ENCODE results near the gene GPR89A.
"Not testable (repeated sequence)": the region's sequence is repeated elsewhere in the genome, so short reads cannot be mapped to it uniquely, and the experiment has no call there.

DNA sequence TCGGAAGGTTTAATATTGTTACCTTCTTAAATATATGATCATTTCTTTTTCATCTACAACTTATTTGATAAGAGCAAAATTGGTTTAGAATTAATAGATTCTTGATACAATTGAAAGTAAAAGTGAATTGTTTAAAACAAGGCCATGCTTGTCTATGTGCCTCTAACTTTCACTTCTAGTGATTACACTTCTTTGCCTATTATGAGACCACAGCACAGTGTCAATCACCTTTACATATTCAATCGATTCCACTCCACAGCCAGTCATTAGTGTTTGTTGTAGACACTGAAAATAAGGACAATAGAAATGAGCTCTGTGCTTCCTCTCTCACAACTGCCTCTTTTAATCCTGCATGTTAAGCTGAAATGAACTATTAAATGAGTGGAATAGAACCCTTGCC lies 34.1 kb downstream of the GPR89A start:
- TF ChIP-seq, protein P1, sequence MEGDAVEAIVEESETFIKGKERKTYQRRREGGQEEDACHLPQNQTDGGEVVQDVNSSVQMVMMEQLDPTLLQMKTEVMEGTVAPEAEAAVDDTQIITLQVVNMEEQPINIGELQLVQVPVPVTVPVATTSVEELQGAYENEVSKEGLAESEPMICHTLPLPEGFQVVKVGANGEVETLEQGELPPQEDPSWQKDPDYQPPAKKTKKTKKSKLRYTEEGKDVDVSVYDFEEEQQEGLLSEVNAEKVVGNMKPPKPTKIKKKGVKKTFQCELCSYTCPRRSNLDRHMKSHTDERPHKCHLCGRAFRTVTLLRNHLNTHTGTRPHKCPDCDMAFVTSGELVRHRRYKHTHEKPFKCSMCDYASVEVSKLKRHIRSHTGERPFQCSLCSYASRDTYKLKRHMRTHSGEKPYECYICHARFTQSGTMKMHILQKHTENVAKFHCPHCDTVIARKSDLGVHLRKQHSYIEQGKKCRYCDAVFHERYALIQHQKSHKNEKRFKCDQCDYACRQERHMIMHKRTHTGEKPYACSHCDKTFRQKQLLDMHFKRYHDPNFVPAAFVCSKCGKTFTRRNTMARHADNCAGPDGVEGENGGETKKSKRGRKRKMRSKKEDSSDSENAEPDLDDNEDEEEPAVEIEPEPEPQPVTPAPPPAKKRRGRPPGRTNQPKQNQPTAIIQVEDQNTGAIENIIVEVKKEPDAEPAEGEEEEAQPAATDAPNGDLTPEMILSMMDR (IDR thresholded peaks at IDR 0.05), result not testable (repeated sequence)
- TF ChIP-seq POLR2A (IDR thresholded peaks at IDR 0.05); POLR2AphosphoS5 (IDR thresholded peaks at IDR 0.05; ENCODE audit: insufficient read depth in 1 of 2, low read depth in 1 of 2): not testable (repeated sequence)
